ENCODE results near the gene SMYD3. TPM values are rescaled to one million over a fixed set of nuclear protein-coding genes. Genes with fewer than 3 reads are reported as not detected.

Gene SMYD3
- total RNA-seq, 1 donor from 2014 or later, result 35.4 TPM

DNA sequence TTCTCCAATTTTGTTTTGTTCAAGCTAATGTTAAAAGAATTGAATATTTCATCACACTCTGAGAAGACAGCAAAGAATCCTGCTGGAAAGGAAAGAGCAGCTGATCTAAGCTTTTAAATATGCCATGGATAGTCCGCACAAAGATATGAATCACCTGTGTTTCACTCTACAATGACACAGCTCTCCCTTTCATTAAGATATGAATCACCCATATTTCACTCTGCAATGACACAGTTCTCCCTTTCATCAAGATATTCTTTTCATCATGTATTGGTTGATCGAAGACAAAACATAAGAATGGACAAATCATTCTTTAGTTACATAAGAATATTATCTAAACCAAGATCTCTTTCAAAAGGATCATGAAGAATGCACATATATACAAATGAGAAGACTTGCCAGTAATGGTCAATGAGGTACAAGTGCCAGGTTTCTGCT lies 367.3 kb downstream of the SMYD3 start:
- no peaks in the 10 kb centered on the region for H3K36me3 Mint-ChIP-seq (ENCODE audit: unreplicated experiment)
- no peak overlapping the region for H3K27ac Mint-ChIP-seq (ENCODE audit: unreplicated experiment)

DNA sequence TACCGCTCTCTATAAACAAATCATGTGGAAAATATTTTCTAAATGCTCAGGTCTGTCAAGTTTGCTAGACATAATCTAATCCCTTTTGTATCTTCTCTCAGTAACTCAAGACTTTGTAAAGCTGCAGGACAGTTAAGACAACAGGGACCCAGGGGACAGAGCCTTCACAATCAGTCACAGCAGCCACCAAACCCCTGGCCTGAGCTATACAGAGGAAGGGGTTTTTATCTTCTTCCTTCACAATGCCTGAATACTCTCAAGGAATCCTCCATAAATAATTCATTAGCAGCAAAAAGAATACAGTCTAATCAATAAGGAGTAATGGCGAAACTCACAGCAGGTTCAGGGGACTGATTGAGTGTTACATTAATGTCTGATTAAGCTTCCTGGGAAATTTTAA lies 368.3 kb downstream of the SMYD3 start:
- H3K27me3 Mint-ChIP-seq (ENCODE audit: unreplicated experiment), result no peaks in the 10 kb centered on the region
- no peak overlapping the region for H3K4me3 Mint-ChIP-seq (ENCODE audit: unreplicated experiment)
- no peak overlapping the region for H3K27ac Mint-ChIP-seq (ENCODE audit: unreplicated experiment)
- H3K9me3 Mint-ChIP-seq (ENCODE audit: unreplicated experiment), result no peaks in the 10 kb centered on the region
- peaks cover 1% of the 10 kb centered on the region for H3K4me1 Mint-ChIP-seq (ENCODE audit: low read depth, unreplicated experiment)
- peak; percentile 28 for DNase-seq
- no peaks in the 10 kb centered on the region for H3K36me3 Mint-ChIP-seq (ENCODE audit: unreplicated experiment)
- TF ChIP-seq, protein P1, sequence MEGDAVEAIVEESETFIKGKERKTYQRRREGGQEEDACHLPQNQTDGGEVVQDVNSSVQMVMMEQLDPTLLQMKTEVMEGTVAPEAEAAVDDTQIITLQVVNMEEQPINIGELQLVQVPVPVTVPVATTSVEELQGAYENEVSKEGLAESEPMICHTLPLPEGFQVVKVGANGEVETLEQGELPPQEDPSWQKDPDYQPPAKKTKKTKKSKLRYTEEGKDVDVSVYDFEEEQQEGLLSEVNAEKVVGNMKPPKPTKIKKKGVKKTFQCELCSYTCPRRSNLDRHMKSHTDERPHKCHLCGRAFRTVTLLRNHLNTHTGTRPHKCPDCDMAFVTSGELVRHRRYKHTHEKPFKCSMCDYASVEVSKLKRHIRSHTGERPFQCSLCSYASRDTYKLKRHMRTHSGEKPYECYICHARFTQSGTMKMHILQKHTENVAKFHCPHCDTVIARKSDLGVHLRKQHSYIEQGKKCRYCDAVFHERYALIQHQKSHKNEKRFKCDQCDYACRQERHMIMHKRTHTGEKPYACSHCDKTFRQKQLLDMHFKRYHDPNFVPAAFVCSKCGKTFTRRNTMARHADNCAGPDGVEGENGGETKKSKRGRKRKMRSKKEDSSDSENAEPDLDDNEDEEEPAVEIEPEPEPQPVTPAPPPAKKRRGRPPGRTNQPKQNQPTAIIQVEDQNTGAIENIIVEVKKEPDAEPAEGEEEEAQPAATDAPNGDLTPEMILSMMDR (IDR thresholded peaks at IDR 0.05; ENCODE audit: partially characterized antibody, unreplicated experiment), result no peak

More for the DNA sequence above, 367.3 kb downstream of the SMYD3 start:
- H3K4me3 Mint-ChIP-seq (ENCODE audit: unreplicated experiment), result no peak overlapping the region
- TF ChIP-seq, protein P1 (IDR thresholded peaks at IDR 0.05; ENCODE audit: partially characterized antibody, unreplicated experiment), result no peak
- DNase-seq, result no peak
- peaks cover 1% of the 10 kb centered on the region for H3K4me1 Mint-ChIP-seq (ENCODE audit: low read depth, unreplicated experiment)
- no peaks in the 10 kb centered on the region for H3K27me3 Mint-ChIP-seq (ENCODE audit: unreplicated experiment)
- no peaks in the 10 kb centered on the region for H3K9me3 Mint-ChIP-seq (ENCODE audit: unreplicated experiment)

DNA sequence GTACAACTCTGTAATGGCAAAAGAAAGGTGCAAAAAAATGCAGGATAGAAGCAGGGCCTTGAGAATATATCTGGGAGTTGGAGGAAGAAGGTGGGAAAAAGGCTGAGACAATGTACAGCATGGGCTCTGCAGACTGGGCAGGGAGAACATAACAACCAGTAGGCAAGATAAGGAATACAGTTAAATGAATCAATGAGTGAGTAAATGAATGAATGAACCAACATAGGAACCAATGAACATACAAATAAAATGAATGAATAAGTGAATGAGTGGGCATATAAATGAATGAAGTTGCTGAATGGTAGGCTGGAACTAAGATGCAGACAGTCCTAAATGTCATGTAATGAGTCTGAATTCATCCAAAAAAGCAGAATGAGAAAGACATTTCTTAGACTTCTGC lies 370.6 kb downstream of the SMYD3 start:
- Mint-ChIP-seq H3K4me1 (ENCODE audit: low read depth, unreplicated experiment) (peaks cover 1% of the 10 kb centered on the region), H3K36me3 (ENCODE audit: unreplicated experiment) (no peaks in the 10 kb centered on the region), H3K27ac (ENCODE audit: unreplicated experiment) (no peak overlapping the region), H3K9me3 (ENCODE audit: unreplicated experiment) (no peaks in the 10 kb centered on the region), H3K27me3 (ENCODE audit: unreplicated experiment) (no peaks in the 10 kb centered on the region), H3K4me3 (ENCODE audit: unreplicated experiment) (no peak overlapping the region)
- TF ChIP-seq, protein P1 (IDR thresholded peaks at IDR 0.05; ENCODE audit: partially characterized antibody, unreplicated experiment), result no peak
- DNase-seq, result no peak

DNA sequence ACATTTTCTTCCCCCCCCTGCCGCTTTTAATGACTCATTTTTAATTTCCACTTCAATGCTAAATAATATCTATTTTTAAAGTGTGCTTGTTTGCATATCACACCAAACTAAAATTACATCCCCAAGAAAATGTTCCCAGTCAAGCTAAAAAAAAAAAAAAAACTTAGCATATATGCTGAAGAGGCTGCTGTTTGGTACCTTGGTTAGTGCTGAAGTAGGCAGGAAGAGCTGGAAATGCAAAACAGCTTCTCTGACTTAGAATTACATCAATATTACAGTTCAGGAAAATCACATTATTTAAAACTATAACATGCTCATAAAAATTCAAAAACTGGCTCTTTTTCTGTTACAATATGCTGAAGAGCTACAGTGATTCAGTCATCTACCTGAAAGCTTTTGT lies 372.3 kb downstream of the SMYD3 start:
- no peak for DNase-seq
- TF ChIP-seq, protein P1 (IDR thresholded peaks at IDR 0.05; ENCODE audit: partially characterized antibody, unreplicated experiment), result no peak
- H3K4me3 Mint-ChIP-seq (ENCODE audit: unreplicated experiment), result no peak overlapping the region

DNA sequence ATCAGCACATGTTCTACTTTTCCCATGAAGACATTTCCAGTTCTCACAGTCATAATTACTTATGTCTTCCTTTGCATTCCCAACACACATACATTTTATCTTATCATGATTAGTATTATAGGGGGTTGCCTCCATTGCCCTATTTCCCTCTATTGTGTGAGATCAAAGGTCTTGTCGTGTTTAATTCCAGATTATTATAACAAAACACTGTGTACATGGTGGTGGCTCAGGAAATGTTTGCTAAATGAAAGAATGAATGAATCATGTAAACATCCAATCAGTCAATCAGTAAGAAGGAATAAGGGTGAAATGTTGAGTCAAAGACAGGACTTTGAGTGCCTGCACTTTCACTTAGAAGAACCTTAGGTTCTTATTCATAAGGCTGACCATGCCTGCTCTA lies 376.0 kb downstream of the SMYD3 start:
- TF ChIP-seq, protein P1 (IDR thresholded peaks at IDR 0.05; ENCODE audit: partially characterized antibody, unreplicated experiment), result no peak
- Mint-ChIP-seq H3K36me3 (ENCODE audit: unreplicated experiment) (no peaks in the 10 kb centered on the region), H3K27me3 (ENCODE audit: unreplicated experiment) (no peaks in the 10 kb centered on the region), H3K4me1 (ENCODE audit: low read depth, unreplicated experiment) (no peaks in the 10 kb centered on the region), H3K4me3 (ENCODE audit: unreplicated experiment) (no peak overlapping the region), H3K27ac (ENCODE audit: unreplicated experiment) (no peak overlapping the region), H3K9me3 (ENCODE audit: unreplicated experiment) (no peaks in the 10 kb centered on the region)
- no peak for DNase-seq

More for the DNA sequence above, 372.3 kb downstream of the SMYD3 start:
- Mint-ChIP-seq H3K27me3 (ENCODE audit: unreplicated experiment) (no peaks in the 10 kb centered on the region), H3K27ac (ENCODE audit: unreplicated experiment) (no peak overlapping the region), H3K4me1 (ENCODE audit: low read depth, unreplicated experiment) (peaks cover under 1% of the 10 kb centered on the region), H3K36me3 (ENCODE audit: unreplicated experiment) (no peaks in the 10 kb centered on the region), H3K9me3 (ENCODE audit: unreplicated experiment) (no peaks in the 10 kb centered on the region)
